ENCODE data around the gene SRSF12.

Gene SRSF12

DNA sequence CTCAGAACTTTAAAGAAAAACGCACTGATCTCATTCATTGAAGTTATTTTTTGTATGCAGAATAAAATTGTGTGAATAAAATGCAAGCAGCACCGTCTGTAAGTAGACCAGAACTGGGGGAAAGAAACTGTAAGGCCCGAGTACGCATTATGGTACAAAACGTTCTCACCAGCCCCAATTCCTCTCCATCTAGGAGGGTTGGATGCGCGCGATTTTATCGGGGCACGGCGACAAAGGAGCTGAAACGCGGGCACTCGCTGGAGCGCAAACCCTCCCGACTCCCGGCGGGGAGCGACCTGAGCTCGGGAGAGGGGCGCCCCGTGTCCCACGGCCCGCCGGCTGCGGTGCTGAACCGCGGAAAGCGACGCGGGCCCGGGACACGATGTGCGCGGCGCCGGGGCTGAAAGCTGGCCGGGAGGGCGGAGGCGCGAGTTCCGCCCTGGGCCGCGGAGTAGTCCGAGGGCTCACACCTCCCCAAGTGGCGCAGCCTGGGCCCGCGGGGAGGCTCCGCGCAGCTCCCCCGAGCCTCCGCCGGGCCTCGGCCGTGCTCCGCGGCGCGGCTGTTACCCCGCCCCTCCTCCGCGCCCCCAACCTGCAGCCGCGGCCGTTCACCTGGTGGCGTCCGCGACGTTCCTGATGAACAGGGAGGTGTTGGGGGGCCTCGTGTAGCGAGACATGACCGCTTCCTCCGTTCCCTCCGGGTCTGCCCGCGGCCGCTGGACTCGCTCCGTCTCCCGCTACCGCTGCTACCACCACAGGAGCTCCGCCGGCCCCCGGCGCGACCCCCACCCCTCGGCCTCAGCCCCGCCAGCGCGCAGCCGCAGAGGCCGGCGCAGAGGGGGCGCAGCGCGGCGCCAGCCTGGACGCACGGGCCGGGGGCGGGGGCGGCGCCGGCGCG, at the start of gene SRSF12:
Gene SRSF12, minus strand, starts transcription at position 861 of the 898 bp plus-strand sequence. Its CDS starts 184 bp downstream, at position 677.
- in situ Hi-C loops (cut with HindIII; ENCODE audit: low sequenced_read_pairs) = no loop called here

DNA sequence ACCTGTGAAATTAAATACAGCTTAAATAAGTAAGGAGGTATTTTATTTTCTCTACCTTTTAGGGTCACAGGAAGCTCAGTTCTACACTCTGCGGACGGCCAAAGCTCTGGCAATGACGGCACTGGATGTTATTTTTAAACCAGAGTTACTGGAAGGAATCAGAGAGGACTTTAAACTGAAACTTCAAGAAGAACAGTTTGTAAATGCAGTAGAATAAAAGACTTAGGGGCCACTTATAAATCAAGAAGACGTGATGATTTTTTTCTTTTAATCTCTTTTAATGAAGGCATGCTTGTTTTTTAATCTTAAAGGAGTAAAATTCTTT, 44.1 kb upstream of the SRSF12 start:
- in situ Hi-C loops (cut with HindIII; ENCODE audit: low sequenced_read_pairs) = no loop called here

DNA sequence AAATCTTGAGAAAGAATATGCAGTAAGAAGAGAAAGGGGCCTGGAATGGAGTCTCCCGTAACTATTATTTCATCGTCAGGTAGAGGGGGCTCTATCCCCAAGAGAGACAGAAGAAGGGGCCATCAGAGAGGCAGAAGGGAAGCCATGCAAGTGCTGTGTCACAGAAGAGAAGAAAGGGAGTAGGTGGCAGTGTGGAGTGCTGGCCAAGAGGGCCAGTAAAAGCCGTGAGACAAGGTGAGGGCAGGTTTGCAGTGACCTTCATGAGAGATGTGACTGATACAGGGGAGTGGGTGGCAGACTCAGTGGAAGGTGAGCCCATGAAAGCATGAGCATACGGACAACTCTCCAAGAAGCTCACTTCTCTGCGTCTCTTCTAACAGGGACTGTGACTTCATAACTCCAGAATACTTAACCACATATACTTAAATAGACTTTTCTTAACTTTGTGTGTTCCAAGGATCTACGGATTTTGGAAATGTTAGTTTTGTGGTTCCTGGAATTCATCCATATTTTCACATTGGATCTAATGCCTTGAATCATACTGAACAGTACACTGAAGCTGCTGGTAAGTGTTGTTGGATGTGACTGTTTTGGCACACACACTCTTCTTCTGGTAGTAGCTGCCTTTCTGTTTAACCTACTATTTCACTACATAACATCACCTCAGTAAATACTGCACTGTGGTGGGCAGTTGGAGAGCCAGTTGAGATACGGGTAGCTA, 43.6 kb upstream of the SRSF12 start:
- in situ Hi-C loops (cut with HindIII; ENCODE audit: low sequenced_read_pairs) = no loop called here

DNA sequence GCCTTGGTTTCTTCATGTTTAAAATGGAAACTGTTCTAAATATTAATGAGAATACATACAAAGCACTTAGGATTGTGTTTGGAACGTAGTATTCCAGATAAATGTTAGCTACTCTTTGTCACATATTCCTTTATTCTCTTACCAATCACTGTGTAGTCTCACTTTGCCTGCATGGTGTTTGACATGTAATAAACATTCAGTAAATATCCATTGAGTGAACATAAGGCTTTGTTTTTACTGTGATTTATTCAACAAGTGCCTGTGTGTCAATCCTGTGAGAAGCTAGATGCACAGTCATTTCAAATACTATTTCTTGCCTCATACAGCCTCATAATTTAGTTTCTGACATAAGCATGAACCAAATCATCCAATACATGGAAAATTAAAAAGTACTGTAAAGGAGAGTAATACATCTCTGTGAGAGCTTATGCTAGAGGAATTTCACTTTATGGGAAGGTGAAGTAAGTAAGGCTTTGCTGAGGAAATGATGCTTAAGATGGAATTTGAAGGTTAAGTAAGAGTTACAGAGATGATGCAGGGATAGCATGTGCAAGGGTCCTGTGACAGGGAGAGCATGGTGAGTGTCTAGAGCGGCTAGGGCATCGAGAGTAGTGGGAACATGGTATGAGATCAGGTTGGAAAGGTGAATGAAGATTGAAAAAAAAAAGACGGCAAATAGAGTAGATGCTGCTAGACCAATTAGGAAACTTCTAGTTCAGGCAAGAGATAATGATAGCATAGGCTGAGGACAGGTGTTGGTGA, 42.6 kb upstream of the SRSF12 start:
- in situ Hi-C loops (cut with HindIII; ENCODE audit: low sequenced_read_pairs) = no loop called here

DNA sequence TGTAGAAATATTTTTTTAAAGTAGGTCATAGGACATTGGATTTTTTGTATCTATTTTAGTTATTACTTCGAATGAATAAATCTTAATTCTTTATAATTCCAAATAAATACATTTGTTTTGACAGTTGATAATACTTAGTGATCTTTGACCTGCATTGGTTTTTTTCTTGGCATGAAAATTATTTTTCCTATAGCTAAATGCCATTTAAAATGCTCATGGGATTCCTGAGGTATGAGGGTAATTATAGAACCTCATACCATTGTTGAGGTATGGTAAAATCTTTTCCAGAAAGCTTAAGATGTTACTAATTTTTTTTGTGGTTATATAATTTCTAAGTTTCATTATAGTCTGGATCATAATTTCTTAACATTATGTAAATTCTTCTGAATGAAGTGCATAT, 36.3 kb upstream of the SRSF12 start:
- in situ Hi-C loops (cut with HindIII; ENCODE audit: low sequenced_read_pairs) = no loop called here

DNA sequence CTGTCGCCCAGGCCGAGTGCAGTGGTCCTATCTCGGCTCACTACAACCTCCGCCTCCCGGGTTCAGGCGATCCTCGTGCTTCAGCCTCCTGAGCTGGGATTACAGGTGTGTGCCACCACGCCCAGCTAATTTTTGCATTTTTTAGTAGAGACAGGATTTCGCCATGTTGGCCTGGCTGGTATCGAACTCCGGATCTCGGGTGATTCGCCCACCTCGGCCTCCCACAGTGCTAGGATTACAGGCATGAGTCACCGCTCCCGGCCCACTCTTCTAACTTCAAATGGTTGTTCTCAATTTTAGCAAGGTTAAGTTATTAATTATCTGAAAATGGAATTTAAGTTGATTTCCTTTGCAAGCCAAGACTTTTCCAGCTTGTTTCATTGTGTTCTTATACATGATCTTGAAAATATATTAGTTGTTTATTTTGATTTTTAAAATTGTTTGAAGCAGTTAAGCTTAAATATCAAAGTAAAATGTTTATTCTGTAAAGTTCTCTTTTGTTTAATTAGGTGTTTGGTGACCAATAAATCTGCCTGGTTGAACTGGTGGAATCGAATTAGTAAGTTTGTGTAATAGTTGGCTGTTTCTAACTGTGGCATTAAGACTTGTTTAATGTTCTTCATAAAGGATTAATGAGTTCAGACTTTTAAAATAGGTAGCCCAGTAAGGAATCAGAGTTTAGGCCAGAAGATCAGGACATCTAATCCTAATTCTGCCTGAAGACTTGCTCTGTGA, 30.3 kb upstream of the SRSF12 start:
- in situ Hi-C loops (cut with HindIII; ENCODE audit: low sequenced_read_pairs) = no loop called here

DNA sequence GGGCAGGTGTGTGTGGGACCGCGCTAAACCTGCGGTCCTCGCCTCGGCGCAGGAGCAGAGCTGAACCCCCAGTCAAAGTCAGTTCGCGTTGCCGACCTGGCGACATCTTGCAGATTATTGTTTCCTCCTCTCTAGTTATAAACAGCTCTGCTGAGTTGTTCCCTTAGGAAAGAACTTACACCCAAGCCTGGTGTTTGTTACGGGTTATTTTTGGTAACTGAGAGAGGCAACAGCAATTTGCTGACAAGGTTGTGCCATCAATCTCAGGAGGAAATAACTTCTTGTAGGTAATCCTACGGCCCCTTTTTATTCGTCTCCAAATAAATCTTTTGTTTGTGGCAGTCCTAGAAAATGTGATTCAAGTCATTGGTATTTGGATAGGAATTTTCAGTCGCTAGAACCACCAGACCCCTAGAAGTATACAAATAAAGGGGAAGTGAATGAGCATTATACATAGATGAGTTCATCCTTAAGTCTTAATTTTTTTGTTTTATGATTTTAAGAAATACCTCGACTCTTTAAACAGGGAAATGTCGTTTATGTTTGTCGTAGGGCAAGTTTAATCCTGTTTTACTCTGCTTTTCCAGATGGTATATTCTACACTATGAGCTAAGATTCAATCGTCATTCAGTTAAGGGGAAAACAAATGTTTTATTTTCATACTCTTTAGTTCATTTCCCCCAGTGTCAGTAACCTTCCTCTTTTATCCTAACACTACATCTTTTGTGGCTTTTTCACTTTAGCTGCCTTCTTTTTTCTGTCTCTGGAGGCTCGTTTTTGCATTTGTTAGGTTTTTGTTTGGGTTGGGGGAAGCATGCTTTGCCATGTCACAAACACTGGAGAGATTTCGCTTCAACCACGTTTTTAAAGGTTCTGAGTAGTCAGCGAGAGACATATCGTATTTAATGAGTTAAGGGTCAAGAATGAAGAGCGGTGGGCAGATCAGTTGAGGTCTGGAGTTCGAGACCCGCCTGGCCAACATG, 29.1 kb upstream of the SRSF12 start:
- in situ Hi-C loops (cut with HindIII; ENCODE audit: low sequenced_read_pairs) = no loop called here

DNA sequence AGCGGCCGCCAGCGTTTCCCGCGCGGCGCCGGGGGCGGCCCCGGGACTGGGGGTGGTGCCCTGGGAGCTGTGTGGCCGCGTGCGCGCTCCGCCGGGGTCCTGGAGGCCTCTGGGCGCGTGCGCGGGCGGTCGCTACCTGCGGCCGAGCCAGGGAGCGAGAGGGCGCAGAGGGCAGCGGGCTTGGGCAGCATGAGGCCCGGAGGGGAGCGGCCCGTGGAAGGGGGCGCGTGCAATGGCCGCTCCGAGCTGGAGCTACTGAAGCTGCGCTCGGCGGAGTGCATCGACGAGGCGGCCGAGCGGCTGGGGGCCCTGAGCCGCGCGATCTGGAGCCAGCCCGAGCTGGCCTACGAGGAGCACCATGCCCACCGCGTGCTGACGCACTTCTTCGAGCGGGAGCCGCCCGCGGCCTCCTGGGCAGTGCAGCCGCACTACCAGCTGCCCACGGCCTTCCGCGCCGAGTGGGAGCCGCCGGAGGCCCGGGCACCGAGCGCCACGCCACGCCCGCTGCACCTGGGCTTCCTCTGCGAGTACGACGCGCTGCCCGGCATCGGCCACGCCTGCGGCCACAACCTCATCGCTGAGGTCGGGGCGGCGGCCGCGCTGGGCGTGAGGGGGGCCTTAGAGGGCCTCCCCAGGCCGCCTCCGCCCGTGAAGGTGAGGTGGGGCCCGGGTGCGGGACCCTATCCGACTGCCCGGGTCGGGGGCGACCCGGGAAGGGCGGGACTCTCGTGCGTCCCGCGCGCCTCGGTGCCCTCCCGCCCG, 28.3 kb upstream of the SRSF12 start, which contains the start of gene PM20D2:
Gene PM20D2, plus strand, starts transcription at position 100 of the 762 bp plus-strand sequence. Its CDS starts 90 bp downstream, at position 190.
- in situ Hi-C loops (cut with HindIII; ENCODE audit: low sequenced_read_pairs) = no loop called here

DNA sequence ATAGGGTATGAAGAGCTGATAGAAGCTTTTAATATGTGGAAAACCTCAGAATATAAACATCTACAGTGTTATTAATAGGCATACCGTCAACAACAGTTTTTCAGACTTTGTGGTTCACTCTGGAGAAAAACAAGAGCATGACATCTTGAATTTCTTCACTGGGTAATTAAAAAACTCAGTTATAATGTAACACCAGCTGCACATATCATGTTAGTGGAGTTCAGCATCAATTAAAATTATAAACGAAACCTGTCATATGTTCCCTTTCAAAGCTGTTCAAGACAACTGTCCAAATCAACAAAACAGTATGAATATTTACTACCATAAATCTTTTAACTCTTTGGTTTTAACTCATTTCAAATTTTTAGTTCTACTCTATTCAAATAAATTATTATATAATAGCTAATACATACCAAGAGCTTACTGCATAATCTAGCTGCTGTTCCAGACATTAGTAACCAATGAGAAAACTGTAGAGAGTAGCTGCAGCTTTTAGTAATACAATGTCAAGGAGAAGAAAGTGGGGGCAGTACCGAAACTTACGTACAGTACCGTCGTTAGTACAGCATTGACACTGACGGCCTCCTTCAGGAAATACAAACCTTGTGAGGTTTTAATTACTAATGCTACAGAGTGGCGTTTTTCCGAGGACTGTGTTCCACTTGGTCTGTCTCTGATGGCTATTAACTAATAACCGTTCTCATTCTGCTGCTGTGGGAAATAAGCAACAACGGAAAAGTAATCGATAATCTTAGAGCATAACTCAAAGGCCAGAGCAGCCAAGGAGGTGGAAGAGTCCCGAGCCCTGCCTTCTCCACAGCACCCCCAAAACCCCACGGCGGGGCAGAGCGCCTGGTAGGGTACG, 27.5 kb upstream of the SRSF12 start:
- in situ Hi-C loops (cut with HindIII; ENCODE audit: low sequenced_read_pairs) = no loop called here

DNA sequence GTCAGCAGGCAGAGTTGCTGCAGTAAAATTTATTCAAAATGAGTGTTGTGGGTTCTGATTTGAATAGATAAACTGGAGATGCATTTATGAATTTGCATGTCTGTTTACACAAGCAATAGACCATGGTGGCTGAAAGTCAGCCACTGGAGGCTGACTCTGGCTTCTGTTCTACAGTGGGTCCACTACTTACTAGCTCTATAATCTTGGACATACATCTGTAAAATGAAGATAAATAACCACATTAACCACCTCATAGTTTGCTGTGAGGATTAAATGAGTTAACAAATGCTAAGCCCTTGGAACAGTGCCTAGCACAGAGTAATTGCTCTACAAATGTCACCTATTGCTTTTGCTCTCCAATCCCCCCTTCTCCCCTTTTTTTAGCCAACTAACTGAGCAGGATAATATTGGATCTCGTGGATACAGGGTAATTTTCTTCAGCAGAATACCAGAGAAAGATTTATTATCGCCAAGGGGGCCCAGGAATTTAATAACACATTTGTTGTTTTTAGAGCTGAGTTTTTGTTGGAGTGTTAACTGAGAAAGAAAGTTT, 26.6 kb upstream of the SRSF12 start:
- in situ Hi-C loops (cut with HindIII; ENCODE audit: low sequenced_read_pairs) = no loop called here

DNA sequence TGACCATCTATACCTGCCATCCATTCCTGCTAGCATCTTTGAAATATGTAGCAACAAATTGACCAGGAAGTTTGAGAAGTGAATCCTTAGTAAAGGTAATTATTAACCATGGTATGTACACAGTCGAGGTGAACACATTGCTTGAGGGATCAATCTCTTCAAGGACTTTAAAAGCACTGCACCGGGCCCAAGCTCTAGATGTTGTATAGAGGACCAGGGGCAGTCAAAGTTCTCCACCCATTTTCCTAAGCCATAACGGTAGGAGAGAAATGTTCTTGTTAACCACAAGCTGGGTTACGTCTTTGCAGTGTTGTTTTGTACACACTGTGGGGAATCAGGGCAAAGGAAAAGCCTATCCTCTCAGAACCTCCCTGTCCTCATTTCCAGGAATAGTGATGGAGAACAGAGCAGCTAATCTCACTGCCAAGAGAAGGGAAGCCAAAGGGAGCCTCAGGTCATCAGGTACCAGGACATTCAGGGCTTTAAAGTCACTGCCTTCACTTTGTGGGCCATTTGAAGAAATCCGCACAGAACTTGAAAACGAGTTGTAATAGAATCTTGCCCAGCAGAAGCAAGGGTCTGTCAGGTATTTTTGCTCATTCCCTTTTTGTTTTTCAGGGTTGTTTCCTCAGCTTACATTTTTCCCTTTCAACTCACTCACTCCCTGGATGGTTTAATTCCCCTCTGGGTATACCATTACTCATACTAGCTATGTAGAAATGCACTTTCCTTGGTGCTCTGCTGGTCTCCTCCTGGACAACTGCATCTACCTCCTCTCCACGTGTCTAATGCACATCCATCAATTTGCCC, 22.7 kb upstream of the SRSF12 start:
- in situ Hi-C loops (cut with HindIII; ENCODE audit: low sequenced_read_pairs) = no loop called here

DNA sequence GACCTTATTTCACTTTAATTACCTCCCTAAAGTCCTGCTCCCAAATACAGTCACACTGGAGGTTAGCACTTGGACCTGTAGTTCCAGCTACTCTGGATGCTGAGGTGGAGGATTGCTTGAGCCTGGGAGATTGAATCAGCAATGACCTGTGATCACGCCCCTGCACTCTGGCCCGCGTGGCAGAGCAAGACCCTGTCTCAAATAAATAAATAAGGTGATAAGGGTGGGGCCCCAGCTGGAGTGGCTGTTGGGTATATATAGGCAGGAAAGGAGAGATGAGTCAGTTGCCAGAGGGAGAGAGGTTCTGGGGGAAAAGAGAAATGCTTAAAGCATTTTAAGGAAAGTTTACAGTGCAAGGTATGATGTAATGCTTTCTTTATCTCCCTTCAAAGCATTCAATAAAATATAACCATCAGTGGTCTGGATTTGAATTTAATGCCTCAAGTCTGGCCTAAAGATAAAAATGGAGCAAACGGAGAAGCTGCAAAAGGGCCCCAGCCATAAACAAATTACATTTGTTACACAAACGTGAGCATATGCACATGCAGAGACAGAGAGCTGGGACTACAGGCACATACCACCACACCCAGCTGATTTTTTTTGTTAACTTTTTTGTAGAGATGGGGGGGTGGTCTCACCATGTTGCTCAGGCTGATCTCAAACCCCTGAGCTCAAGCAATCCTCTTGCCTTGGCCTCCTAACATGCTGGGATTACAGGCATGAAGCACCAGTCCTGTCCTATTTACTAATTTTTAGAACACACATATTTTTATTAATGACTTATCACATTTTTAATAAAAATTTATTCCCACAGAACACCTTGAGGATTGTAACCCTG, 21.9 kb upstream of the SRSF12 start:
- in situ Hi-C loops (cut with HindIII; ENCODE audit: low sequenced_read_pairs) = no loop called here

DNA sequence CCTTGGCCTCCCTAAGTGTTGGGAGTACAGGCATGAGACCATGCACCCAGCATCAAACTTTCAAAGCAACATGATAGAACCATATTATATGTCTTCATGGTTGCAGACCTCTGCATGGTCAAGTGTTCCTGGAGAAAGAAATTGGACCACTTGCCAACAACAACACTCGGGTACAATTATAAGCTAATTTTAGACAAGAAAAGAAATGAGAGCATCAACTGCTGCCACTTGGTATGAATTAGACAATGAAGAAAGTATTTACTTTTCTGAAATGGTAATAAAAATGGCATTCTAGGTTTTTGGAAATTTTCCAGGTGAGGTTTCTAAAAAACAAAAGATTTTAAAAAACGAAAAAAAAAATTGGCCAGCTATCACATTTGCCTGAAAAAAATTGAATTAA, 20.3 kb upstream of the SRSF12 start:
- in situ Hi-C loops (cut with HindIII; ENCODE audit: low sequenced_read_pairs) = no loop called here

DNA sequence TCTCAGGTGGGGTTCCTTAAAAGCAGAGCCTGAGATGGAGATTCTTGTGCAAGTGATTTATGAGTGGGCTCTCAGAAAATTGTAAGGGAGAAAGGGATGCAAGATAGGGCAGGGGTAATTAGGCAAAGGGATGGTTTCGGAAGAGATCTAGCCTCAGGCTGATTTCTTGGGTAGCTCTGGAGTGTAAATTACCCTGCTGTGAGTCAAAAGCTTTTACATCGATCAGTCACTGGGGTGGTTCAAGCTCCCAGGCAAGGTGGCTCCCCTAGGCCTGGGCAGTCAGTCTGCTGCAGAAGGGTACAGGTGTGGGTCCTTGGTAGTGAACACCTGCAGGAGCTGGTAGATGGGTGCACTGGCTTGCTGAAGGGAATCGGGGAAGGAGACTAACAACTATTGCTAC, 16.9 kb upstream of the SRSF12 start:
- in situ Hi-C loops (cut with HindIII; ENCODE audit: low sequenced_read_pairs) = no loop called here

DNA sequence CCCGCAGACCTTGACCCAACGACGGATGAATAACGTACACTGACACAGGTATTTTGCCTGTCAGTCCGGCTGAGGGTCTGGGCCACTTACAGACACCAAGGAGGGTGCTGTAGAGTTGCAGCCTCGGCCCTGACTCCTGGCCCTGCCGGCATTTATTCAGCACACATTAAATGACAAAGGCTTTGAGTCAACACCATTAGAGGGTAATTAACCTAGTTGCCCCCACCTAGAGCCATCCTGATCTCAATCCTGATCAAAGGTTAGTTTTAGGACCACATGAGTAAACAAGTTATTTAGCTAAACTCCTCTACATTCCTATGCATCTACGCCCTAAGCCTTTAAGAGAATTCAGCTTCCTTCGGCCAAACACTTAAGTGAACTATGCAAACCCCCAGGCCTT, 16.1 kb upstream of the SRSF12 start:
- in situ Hi-C loops (cut with HindIII; ENCODE audit: low sequenced_read_pairs) = no loop called here

DNA sequence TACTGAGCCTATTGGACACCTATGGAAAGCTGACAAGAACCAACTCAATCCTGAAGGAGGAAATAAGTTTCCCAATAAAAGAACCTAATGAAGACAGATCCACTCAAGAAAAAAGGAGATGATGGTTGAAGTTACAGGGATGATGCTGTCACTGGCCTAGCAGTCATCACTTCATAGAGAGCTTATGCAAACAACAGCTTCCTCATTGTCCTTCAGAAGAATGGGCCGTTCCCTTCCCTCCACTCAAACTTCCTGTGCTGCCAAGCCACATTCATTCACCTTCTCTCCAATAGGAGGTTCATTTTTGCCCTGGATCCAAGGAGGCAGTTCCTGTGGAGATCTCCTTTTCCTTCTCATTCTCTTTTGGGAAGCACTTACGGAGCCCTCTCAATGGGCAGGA, 14.2 kb upstream of the SRSF12 start:
- in situ Hi-C loops (cut with HindIII; ENCODE audit: low sequenced_read_pairs) = no loop called here

Data from DLD1 (cell line).